Stimulated activated CD8-positive, alpha-beta memory T cell treated with anti-CD3 and anti-CD28 coated beads, Interleukin-15, amount 100 ng/mL, for 1 hour (primary cell): ENCODE data around the gene PSG6.
"Not testable (repeated sequence)": the region's sequence is repeated elsewhere in the genome, so short reads cannot be mapped to it uniquely, and the experiment has no call there.

Experiments used
- DNase-seq: peaks from one replicate; pipeline ENCODE4 v3.0.0-alpha.2; 2020; ENCODE audit warnings: low read depth

The PSG6 gene

GRCh38 chr19:42906162-42906561 lies 11.5 kb downstream of the PSG6 start:
- not testable (repeated sequence) for DNase-seq

GRCh38 chr19:42900561-42900960 lies 17.1 kb downstream of the PSG6 start:
- DNase-seq = not testable (repeated sequence)

- DNase-seq = not testable (repeated sequence)
Observed at GRCh38 chr19:42899674-42900073, 18.0 kb downstream of the PSG6 start.

GRCh38 chr19:42899110-42899509 lies 18.6 kb downstream of the PSG6 start:
- DNase-seq = not testable (repeated sequence)

GRCh38 chr19:42898656-42899055 lies 19.0 kb downstream of the PSG6 start:
- DNase-seq = not testable (repeated sequence)

- DNase-seq = not testable (repeated sequence)
Observed at GRCh38 chr19:42897729-42898128, 20.0 kb downstream of the PSG6 start.

- not testable (repeated sequence) for DNase-seq
Observed at GRCh38 chr19:42890446-42890845, 27.2 kb downstream of the PSG6 start.

- DNase-seq = not testable (repeated sequence)
Observed at GRCh38 chr19:42887876-42888445, 29.7 kb downstream of the PSG6 start.

GRCh38 chr19:42882730-42883129 lies 35.0 kb downstream of the PSG6 start:
- DNase-seq = not testable (repeated sequence)

GRCh38 chr19:42882010-42882409 lies 35.7 kb downstream of the PSG6 start:
- DNase-seq = not testable (repeated sequence)

GRCh38 chr19:42881279-42881678 lies 36.4 kb downstream of the PSG6 start:
- DNase-seq = not testable (repeated sequence)

- DNase-seq = not testable (repeated sequence)
Observed at GRCh38 chr19:42880621-42881020, 37.1 kb downstream of the PSG6 start.

GRCh38 chr19:42879613-42880012 lies 38.1 kb downstream of the PSG6 start, which contains the start of gene PSG1:
PSG1 (minus strand) TSS chr19:42879713; CDS start chr19:42879581, 132 bp downstream.
- DNase-seq = no peak

GRCh38 chr19:42876596-42876995 lies 41.1 kb downstream of the PSG6 start:
- DNase-seq = not testable (repeated sequence)

GRCh38 chr19:42875881-42876280 lies 41.8 kb downstream of the PSG6 start:
- not testable (repeated sequence) for DNase-seq

GRCh38 chr19:42874901-42875813 lies 42.5 kb downstream of the PSG6 start:
- DNase-seq = not testable (repeated sequence)

- not testable (repeated sequence) for DNase-seq
Observed at GRCh38 chr19:42874136-42874535, 43.6 kb downstream of the PSG6 start.

GRCh38 chr19:42872608-42873007 lies 45.1 kb downstream of the PSG6 start:
- no peak for DNase-seq

- DNase-seq = no peak
Observed at GRCh38 chr19:42857544-42857867, 60.2 kb downstream of the PSG6 start.

GRCh38 chr19:42856866-42857543 lies 60.7 kb downstream of the PSG6 start:
- not testable (repeated sequence) for DNase-seq

GRCh38 chr19:42854745-42855144 lies 62.9 kb downstream of the PSG6 start:
- not testable (repeated sequence) for DNase-seq

GRCh38 chr19:42853231-42853630 lies 64.5 kb downstream of the PSG6 start:
- not testable (repeated sequence) for DNase-seq

- DNase-seq = not testable (repeated sequence)
Observed at GRCh38 chr19:42852821-42853220, 64.9 kb downstream of the PSG6 start.
